ENCODE data around the gene ICE2. TPM values are rescaled to one million over a fixed set of nuclear protein-coding genes. Genes with fewer than 3 reads are reported as not detected.

Gene ICE2
- total and polyA plus RNA-seq, 2 of the 8 experiments (the other 6 are each of a cell fraction or from before 2014, with no cell fraction given), result 40.0 to 87.3 TPM

Small RNA genes lying within 50 kb of the gene (small RNA-seq; reads per million reads assigned to genes)
- gene AC087385.3 (ENCODE audit: insufficient read depth), result not detected

Other genes with a start within 250 kb of the ICE2 start
- gene ANXA2, start 81.2 kb downstream of the ICE2 start, total RNA-seq (2021; fragmentation: NEBNext Ultra II Directional; extraction: Animal tissue kit (Norgen Biotek cat#: 25700)), result 214 and 217 TPM in 2 replicates
- 112 and 178 TPM in 2 replicates for gene ANXA2, start 81.2 kb downstream of the ICE2 start, polyA plus RNA-seq (2011; rRNA removed)

Measured in H1 (cell line).